HG02759 (cell line): ENCODE results near the gene ARHGAP42.

Experiments used
- ATAC-seq: cut with Tn5 transposase; IDR thresholded peaks from one replicate; pipeline ENCODE4 v1.9.1; 2021; ENCODE audit warnings: mild to moderate bottlenecking, moderate library complexity; ENCODE audit not compliant: unreplicated experiment

Gene ARHGAP42

DNA sequence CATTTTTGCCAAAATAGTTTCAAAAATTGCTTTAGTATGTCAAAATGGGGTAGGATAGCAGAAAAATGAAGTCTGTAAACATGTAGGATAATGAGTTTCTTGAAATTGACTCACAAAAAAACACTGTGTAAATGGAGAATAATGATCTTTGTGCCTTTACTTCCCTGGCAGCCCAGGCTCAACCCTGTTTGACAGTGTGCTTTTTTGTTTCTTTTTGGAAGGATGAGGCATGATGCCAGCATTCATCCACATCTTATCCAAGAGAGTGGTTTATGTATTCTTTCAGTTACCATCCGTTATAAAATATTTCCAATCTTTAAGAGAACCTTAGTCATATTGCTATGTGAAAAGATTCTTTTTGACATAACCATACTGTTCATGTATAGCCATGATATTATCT is 70.6 kb downstream of the ARHGAP42 start:
- ATAC-seq: no peak

DNA sequence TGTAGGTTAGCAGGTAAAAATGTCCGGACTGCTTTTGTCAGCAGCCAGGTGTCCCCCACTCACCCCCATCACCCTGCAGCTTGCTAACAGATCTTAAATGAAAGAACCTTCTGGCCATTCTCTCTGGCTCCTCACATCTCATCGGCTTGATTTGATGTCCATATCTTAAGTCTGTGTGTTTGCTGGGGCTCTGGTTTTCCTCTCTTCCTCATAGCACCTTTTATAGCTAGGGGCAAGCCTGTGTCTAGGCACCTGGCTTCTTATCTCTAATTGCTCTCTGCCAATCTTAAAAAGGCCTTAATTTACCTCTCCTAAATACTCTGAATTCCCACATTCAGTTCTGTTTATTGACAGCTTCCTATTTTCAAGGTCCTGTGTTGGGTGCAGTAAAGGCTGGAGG is 72.0 kb downstream of the ARHGAP42 start:
- no peak for ATAC-seq

DNA sequence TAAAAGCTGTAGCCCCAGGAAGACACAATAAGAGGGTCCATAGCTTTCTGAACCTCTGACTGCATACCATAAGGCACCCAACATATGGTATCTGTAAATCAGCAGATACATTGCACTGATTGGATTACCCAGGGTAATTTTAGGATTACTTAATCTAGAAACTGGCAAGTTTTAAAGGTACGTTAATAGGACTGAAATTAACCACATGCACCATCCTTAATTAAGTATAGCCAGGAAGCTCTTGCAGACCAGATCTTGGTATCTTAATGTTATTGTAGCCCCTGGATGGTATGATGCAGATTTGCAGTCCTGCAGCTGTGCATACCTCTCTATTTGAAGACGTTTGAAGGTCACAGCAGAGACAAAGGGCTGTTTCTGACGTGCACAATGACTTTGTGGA is 72.8 kb downstream of the ARHGAP42 start:
- no peak for ATAC-seq

DNA sequence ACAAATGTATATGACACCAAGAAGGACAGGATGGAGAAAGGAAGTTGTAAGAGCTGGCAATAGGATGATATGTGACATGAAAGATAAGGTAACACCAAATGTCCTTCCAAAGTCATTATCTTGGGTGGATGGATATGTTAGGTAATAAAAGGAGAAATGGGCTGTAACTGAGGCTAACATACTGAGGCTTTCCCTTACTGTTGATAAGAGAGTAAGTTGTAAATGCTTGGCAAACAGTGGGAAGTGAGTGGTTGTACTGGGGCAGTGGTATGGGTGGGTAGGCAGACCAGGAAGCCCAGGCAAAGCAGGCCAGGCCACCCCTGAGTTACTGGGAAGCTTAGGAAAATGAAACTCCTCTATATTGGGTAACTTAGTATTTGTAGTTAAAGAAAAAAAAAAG is 73.7 kb downstream of the ARHGAP42 start:
- no peak for ATAC-seq

DNA sequence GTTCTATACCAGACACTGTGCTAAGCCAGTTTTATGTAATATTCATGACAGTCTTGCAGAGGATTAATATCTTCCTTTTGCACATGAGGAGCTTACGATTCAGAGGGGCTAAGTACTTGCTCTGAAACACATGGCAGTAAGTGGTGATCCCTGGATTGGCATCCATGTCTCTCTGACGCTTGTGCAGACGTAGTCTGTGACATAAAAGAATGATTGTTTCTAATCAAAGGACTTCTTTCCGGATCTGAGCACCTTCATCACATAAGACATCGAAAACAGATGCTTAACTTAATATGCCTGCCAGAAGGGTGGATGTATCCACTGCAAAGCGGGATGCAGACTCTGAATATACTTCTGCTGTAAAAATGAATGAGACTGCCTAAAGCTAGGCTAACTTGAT is 74.8 kb downstream of the ARHGAP42 start:
- no peak for ATAC-seq

DNA sequence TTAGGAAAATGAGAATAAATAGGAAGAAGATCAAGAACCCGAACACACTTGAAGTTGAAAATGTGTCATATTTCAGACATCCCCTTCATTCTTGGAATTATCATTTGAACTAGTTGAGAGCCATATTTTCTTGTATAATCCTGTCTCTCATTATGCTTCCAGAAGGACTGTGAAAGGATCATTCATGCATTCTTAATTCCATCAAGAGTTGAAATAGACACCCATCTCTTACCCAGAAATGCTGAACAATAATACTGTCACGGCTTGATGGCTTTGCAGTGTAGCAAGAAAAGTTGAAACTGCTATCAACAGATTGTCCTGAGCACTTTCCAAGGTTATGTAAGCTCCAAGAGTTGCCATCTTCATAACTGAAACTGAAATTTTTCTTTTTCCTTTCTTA is 79.7 kb downstream of the ARHGAP42 start:
- ATAC-seq: no peak

DNA sequence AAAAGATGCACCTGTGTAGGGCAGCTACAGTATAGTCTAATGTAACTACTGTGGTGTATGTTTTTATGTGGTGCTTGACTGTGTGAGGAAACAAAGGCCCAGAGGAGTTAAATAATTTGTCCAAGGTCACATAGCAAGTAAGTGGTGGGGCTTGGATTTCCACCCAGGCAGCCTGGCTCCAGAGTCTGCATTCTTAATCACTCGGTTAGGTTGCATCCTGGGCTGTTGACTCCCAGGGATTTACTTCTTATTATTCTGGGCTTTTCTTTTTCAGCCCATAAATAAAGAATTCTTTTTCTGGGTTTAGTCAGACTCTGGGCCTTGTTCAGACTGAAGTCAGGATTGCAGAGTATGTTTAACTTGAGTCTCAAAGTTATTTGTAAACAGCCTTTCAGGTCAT is 82.1 kb downstream of the ARHGAP42 start:
- no peak for ATAC-seq

DNA sequence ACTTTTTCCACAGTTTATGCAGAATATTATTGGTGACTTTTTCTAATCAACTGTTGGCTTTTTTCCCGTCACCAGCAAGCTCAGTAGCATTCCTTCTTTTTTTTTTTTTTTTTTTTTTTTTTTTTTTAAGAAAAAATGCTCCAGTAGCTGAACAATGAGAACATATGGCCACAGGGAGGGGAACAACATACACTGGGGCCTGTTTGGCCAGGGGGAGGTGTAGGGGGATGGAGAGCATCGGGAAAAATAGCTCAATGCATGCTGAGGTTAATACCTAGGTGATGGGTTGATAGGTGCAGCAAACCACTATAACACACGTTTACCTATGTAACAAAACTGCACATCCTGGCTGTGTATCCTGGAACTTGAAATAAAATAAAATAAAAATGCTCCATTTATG is 82.5 kb downstream of the ARHGAP42 start:
- no peak for ATAC-seq

DNA sequence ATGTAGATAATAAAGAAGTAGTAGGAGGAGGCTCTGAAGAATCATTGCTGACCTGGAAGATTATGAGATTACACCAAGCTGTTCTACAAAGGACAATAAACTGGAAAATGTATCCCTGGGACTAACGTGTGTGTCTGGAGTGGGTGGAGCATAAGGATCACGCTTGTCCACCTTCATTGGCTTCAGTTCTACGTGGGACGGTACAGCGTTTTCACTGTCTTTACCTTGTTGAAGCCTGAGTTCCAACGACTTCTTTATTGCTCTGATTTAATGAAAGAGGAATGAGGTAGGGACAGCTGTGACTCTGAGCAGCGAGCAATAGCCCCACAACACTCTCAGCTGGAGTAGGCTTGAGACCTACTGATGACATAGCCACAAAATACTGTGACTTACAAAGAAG is 87.0 kb downstream of the ARHGAP42 start:
- ATAC-seq: no peak

DNA sequence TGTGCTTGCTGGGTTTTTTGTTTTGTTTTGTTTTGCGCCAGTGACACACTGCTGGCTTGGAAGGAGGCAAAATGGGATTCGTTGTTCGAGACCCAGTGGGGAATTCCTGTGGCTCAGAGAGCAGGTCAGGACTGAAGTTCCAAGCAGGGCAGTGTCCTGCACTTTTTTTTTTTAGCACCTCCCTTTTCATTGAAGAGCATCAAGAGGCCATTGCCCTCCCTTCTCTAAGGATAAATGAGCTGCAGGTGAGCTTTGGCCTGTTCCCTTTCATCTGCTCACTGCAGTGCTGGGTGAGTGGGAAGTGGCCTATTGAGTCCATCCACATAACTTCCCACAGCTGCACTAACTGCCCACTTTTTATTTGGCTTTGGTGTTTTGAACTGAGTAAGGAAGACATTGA is 87.8 kb downstream of the ARHGAP42 start:
- ATAC-seq: no peak

DNA sequence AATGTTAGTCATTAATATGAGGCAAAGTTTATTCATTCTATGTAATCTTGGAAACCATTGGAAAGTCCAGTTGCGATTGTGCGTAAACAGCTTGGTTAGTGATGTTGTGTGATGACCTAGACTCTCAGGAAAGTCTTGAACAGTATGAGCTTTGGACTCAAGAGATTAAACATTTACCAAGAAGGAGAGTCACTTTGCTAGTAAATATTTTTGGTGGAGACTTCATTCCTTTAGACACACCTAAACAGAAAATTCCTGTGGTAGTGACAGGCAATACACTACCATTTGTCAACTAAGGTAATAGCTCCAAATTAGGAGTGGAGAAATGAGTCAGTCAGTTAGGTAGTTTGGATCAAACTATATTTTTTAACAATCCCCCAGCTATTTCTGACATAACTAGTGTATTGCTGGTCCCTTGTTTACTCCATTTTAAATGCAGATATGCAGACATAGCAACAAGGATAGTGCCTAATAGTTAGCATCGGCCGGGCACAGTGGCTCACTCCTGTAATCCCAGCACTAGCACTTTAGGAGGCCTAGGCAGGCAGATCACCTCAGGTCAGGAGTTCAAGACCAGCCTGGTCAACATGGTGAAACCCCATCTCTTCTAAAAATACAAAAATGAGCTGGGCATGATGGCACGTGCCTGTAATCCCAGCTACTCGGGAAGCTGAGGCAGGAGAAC is 89.3 kb downstream of the ARHGAP42 start:
- no peak for ATAC-seq

DNA sequence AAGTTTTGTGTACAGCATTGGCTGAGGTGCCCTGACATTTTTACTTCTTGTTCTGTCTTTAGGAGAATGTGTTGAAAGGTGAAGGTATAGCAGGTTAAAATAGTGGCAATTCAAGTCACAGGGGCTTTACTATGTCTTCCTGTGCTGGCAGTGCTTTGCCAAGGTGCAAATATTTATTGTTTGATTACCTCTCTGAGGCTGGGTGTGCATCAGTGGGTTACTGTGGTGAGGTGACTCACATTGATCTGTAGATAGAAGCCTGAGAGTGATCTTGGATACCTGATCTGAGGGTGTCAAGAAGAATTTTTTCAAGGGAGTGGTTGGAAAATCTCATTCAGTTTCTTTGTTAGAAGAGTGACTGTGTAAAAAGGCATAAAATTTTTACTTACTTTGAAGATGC is 90.0 kb downstream of the ARHGAP42 start:
- ATAC-seq: no peak

DNA sequence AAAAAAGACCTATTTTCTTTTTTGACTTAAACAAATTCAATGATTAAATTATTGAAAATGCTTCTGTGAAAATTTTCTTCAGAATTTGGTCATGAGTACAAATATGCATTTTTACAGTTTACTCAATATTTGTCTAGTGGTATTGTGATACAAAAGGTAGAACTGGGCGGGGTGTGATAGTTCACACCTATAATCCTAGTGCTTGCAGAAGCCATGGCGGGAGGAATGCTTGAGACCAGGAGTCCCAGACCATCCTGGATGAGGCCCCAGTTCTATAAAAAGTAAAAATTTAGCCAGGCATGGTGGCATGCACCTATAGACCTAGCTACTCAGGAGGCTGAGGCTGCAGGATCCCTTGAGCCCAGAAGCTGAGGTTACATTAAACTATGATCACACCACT is 90.6 kb downstream of the ARHGAP42 start:
- no peak for ATAC-seq

DNA sequence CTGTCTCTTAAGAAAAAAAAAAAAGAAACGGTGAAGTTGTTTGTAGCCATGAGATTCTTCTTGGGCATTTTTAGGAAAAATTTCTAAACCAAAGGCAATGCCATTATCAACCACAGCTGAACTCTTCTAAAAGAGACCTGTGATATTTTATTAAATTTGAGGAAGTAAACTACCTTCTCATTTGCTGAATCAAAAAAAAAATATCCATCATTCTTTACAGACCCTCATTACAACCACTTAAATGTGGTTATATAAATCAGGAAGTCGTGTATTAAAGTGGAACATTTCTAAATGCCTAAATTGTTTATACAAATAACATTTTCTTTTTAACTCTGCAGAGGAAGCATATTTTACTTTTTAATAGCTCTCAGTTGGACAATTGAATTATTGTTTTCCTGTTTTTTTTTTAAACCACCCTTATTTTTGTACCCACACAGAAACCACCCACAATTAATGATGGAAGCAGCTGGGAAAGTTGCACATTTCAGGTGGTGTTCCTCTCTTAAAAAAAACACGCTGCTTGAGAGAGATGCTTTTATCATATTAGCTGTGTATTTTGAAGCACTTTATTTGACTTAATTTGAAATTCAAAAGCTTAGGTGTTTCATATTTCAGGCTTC is 91.2 kb downstream of the ARHGAP42 start:
- ATAC-seq: no peak

DNA sequence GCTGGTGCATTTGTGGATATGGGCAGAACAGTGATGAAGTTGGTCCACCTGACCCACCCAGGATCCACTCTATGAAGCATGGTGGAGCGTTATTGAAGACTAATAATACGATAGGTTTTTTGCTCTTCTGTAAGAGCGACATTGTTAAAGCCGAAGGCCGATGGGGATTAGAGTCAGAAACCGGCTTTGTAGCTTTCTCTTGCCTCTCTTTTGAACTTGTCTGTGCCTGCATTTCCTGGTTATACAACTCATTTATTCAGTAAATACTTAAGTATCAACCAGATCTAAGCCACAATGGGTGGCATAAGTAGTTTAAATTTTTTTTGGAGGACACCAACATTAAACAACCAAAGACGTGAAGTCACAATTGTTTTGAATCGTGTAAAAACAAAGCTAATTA is 93.4 kb downstream of the ARHGAP42 start:
- no peak for ATAC-seq

DNA sequence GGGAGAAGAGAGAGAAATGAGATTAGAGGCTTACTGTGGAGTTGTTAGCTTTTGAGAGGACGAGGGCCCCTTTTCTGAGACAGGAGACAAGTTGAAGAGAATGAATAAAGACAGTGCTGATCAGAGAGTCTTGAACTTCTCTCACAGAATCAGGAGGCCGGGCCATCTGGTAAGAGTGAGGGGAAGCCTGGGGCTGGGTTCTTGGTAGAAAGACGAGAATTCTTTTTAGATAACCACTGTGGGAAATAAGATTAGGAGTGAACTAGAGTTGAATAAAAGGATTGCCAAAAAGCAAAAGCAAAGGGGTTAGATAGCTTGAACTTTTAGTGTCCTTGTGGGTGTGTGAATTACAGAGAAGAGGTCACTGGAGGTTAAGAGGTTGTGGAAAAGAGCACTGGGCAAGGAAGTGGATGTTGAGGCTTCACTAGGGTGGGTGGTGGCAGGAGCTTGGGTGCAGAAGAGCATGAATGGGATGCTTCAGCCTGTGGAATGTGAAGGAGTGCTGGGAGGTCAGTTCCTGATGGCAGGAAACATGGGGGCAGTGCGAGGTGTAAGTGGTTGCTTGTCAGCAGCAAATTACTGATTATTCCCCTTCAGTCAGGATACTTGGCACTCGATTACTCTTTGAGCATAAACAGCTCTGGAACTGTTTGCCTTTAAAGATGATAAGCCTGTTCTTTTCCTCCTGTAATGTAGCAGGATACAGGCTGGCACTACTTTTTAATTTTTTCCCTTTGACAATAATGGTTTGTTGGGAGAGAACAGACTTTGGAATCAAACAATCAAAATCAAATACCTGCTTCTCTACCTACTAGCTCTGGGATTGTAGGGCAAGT is 98.3 kb downstream of the ARHGAP42 start:
- no peak for ATAC-seq

DNA sequence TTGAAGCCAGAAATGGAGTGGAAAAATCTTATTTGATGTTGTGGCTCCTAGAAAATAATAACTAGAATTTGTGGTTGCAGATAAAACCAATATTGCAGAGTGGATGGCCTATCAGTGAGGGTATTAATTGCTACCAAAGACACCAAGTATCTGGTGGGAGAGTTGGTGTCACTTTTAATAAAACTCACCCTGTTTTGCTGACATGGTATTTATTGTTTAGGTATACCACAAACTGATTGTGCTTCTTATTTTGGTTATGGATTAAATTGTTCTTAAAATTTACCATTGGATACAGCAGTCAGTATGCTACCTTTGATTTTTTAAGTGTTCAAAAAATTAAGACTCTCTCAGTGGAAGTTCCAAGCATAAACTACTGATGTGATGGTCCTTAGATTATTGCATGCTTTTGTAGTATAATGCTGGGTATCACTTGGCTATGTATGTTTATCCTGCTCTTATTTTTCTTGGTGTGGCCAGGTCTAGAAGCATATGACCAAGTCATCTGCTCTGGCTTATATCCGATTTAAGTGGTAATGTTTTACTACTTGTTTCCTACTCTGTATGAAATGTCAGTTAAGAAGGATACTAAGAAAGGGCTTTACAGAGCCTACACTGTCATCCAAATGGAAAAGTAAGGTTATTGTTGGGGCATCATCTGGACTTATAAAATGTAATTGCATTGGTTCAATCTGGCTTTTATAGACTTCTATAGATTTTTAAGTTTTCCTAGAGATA is 101.6 kb downstream of the ARHGAP42 start:
- ATAC-seq: no peak

DNA sequence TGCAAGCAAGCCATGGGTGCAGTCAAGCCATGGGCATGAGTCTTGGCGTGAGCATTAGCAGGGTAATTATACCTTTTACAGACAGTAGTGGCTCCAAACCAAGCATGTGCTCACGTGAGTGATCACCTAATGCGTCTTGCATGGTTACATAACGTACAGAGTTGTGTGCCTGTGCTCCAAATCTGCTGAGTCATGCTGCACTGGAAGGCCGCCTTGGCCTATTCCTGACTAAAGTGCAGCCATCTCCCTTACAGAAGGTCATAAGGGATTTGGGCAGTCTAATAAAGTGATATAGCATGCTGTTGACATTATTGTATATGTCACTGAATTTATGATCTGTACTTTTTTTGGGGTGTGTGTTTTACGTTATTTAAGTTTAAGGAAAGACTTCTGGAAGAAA is 102.4 kb downstream of the ARHGAP42 start:
- ATAC-seq: no peak

DNA sequence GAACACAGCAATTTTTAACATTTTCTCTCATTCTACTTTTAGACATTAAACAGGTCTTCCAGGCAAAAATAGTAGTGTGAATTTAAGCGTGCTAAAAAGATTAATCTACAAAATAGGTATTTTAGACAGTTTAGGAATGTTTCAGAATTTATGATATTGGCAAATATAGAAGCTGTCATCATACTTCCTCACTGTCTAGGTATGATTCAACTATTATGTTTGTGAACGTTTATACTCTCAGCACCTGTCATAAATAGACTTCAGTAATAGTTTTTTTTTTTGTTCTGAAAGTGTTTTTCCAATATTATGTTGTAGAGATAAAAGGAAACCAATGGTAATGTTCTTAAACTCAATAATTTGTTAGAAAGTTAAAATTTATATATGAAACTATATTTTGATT is 103.0 kb downstream of the ARHGAP42 start:
- ATAC-seq: no peak

DNA sequence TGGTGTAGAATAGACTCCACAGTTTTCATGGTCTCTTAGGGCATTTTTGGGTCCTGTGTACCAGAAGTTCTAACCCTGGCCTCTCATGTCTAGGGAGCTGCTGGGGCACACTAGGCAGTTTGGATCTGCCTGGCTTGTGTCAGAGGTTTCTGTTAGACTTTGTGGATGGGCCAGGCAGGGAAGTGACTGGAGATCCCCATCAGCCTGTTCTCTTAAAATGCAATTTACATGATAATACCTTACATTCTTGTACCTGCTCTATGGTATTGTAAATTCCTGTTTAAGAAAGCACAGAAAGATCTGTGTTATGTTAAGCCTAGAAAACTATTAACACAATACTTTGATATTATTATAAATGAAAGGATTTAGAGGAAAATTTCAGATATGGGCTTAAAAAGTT is 104.0 kb downstream of the ARHGAP42 start:
- ATAC-seq: no peak

DNA sequence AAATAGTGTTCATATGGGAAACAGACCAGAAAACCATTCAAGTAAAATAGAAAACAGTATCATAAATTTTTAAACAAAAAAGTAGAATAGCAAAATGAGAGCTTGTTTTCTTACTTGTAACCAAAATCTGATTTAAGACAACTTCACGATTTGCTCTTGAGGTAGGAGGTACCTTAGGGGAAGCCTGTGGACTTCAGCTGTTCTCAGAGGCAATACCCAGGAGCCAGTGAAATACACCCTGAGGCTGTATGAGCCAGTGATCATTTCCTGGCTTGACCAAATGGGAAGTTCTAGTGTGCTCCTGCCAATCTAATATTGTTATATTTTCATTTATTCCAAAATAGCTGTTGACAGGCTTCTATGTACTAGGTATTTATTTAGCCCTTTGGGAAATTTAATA is 104.8 kb downstream of the ARHGAP42 start:
- ATAC-seq: no peak
